GM21423 (cell line): Measurements from ENCODE around the gene POGZ.
"Not testable (repeated sequence)": the region's sequence is repeated elsewhere in the genome, so short reads cannot be mapped to it uniquely, and the experiment has no call there.

Source experiments
- ATAC-seq: cut with Tn5 transposase; IDR thresholded peaks from one replicate; pipeline ENCODE4 v1.9.1; 2021; ENCODE audit warnings: mild to moderate bottlenecking, moderate library complexity; ENCODE audit not compliant: unreplicated experiment

POGZ gene

GRCh38 chr1:151478140-151478812 lies 19.0 kb upstream of the POGZ start:
- ATAC-seq: no peak

DNA sequence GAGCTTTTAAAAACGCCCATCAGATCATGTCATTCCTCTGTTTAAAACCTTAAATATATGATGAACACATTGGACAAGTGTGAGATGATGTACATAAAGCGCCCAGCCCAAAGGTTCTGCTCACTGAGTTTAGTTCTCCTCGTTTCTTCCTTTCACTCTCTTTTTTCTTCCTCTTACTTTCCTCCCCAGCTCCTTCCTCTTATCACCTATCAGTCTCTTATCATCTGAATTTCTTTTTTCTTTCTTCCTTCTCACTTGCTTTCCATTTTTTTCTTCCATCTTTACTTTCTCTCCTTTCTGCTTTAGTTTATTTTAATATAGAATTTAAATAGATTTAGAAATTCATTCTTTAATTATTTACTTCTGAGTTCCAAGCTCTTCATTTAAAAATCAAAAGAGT lies 17.8 kb upstream of the POGZ start:
- no peak for ATAC-seq

DNA sequence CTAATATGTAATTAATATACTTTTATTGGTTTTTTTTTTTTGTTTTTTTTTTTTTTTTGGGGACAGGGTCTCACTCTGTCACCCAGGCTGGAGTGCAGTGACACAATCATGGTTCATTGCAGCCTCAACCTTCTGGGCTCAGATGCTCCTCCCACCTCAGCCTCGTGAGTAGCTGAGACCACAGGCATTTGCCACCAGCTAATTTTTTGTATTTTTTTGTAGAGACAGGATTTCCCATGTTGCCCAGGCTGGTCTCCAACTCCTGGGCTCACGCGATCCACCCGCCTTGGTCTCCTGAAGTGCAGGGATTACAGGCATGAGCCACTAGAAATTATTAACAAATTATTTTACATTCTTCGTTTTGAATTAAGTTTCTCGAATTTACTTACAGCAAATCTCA lies 16.8 kb upstream of the POGZ start:
- no peak for ATAC-seq

- peak; percentile 82 for ATAC-seq
Measured at GRCh38 chr1:151475175-151475574, 15.9 kb upstream of the POGZ start.

DNA sequence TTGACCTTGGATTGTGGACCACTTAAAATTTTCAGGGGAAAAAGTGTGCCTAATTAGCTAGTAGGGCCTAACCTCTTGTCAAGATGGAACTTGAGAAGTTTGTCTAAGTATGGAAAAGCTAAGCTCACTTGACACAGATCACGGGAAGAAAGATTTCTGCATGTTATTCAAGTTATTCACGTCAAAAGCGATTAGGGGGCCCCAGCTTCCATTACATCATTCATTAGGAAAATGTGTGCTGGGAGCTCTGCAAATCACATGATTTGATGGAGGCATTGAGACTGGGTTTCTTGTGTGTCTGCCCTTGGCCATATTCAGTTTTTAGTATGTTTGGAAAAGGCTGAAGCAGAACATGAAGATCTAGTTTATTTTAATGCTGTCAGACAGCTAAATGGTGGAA lies 15.5 kb upstream of the POGZ start:
- ATAC-seq: no peak

- no peak for ATAC-seq
Measured at GRCh38 chr1:151472856-151473731, 13.8 kb upstream of the POGZ start.

- no peak for ATAC-seq
Measured at GRCh38 chr1:151465026-151465425, 5.7 kb upstream of the POGZ start.

GRCh38 chr1:151461694-151462093 lies 2.4 kb upstream of the POGZ start:
- ATAC-seq: no peak

DNA sequence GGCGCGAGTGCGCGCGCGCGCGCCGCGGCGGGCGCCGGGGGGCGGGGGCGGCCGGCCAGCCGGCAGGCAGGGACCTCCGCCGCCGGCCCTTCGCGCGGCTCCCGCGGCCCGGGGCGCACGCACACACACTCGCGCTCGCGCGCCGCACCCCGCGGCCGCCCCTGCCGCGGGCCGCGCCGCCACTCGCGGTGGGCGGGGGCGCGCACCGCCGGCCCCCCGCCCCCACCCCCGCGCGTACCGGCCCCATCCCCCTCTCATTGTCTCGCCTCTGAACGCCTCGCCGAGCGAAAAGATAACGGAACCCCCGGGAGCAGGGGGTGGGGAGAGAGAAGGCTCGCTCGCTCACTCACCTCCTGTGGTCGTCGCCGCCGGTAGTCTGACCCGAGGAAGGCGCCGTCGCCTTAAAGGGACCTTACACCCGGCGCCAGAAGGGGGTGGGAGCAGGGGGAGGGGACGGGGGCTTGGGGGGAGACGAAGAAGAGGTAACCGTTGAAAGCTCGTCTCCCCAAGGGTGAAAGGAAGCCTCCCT lies 428 bp downstream of the POGZ start:
- peak; percentile 40 for ATAC-seq

DNA sequence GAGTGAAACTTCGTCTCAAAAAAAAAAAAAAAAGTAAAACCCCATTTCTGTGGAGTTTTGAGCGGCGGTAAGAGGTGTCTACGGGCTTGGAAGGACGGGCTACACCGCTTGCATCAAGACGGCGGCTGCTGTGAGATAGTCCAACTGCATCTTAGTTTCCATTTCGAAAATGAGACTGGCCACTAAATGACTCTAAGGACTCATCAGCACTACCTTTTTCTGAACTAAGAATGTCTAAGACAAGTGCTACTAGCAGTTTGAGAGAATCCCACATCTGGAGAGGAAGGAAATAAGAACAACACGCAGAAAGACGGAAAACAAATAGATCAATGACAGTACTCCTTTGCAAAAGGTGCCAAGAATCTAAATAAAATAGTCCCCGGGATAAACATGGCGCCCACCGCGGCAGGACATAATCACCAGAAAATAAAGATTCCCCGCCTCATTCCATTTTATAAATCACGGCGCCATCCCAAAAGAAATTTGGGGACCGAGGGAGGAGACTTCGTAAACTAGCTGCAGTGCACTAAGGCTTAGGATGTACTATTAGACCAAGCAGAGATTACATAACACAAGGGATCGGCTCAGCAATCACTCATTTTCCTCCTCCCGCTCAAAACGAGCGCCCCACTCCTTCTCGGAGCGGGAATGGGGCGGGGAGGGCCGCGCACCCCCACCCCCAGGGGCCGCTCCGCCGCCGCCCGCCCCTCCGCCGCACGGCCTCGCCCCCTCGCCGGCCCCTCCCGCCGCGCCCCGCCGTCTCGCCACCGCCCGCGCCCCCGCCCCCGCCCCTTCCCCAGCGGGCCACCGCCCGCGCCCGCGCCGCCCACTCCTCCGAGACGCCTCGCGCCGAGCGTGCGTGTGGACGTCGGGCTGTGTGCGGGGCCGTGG lies 1.1 kb downstream of the POGZ start:
- peak; percentile 32 for ATAC-seq

DNA sequence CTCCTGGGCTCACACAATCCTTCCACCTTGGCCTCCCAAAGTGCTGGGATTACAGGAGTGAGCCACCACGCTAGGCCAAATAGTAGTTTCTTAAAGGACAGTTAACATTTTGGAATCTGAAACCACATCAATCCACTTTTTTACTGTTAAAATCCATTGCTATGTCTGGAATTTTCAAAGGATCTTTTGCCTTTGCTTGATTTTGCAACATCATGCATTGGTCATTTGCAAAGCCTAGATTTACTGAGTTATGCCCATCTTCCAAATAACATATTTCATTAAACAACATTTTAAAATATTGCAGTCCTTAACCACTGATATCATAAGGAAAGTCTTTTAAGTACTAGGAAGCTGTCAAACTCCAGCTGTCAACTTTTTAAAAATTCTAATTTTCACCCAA lies 3.3 kb downstream of the POGZ start:
- no peak for ATAC-seq

DNA sequence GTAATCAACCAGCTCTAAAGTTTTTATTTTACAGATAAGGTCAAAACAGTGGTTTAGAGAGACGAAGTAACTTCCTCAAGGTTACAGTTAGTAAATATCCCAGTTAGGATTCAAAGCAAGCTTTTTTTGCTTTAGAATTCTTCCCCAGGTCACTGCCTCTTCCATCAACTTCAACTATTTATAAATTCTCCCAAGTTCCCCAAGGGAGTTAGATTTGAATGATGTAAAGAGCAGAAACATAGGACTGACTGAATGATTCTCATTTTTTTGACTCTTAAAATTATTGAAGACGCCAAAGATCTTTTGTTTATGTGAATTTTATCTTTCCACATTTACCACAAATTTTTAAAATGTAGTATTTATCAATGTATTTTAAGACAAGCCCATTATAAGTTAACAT lies 4.1 kb downstream of the POGZ start:
- ATAC-seq: no peak

GRCh38 chr1:151447696-151448095 lies 11.6 kb downstream of the POGZ start:
- ATAC-seq: no peak

DNA sequence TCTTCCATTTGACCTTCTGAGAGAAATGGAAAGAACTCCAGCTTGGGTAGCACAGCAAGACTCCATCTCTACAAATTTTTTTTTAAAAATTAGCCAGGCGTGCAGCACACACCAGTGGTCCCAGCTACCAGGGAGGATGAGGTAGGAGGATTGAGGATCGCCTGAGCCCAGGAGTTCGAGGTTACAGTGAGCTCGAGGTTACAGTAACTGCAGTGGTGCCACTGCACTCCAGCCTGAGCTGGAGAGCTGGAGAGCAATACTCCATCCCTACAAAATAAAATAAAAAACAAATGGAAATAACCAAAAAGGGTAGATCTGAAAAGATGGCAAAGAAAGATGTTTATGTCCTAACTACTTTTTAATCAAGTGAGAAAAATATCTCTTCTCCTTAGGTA lies 14.5 kb downstream of the POGZ start:
- ATAC-seq: no peak

DNA sequence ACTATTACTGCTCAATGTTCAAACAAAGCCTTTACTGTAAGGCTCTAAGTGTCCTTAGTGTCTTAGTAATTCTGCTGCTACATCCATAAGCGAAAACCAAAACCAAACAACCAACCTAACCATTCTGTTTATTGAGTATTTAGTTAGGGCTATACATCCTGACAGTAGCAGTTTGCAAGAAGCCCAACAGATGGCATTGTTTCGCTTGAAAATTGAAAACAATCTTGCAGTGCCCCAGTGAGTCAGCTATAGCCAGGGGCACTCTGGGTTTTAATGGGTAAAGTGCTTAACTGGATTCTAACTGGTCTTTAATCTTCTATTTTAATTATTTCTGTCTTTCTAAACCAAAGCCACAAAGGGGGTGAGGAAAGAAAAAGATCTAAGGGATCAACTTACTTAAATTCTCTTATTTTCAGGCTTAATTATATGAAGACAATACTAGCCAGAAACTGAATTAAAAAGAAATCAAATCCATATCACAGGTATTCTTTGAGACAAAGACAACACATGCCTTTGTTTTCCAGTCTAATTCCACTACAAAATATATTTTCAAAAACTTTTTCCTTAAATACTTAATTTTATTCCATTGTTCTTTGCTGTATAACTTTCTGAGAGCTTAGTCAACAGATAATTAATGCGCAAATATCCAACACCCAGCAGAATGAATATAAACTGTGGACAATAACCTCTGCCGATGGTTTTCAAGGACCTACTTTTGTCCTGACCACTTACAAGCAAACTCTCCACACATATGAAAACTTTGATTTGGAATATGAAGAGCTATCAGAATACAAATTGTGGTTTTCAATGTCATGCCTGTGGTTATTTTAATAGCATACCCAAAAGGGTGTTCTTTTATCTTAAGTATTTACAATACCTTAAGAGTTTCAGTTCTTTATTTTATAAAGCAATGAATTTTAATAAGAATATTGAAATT lies 15.2 kb downstream of the POGZ start:
- ATAC-seq: peak; percentile 59

GRCh38 chr1:151437396-151437795 lies 21.9 kb downstream of the POGZ start:
- not testable (repeated sequence) for ATAC-seq

DNA sequence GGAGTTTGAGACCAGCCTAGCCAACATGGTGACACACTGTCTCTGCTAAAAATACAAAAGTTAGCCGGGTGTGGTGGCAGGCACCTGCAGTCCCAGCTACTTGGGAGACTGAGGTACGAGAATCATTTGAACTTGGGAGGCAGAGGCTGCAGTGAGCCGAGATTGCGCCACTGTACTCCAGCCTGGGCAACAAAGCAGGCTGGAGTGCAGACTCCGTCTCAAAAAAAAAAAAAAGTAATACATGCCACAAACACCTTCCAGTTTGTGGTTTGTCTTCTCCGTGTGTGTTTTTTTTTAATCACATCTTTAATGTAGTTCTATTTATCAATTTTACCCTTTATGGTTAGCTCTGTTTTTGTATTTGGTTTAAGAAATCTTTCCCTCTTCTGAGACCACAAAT lies 22.3 kb downstream of the POGZ start:
- ATAC-seq: no peak

- no peak for ATAC-seq
Measured at GRCh38 chr1:151435174-151435573, 24.1 kb downstream of the POGZ start.

- not testable (repeated sequence) for ATAC-seq
Measured at GRCh38 chr1:151433827-151434226, 25.5 kb downstream of the POGZ start.

DNA sequence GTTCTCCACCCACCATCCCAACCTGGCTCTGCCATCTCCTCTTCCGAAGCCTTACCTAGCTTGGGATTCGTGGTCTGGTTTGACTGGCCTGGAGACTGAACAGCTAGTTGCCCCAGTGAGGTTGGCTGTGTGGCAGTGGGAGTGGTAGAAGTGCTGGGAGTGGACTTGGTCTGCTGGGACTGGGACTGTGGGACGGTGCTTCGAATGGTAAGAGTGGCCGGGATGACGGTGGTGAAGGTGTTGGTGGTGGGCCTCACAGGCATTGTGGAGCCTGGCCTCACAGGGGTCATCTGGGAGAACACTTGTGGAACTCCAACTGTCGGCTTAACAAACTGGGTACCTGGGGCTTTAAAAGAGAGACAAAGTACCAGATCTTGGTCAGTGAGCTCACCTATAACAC lies 31.2 kb downstream of the POGZ start:
- no peak for ATAC-seq
